Mesenchymal stem cell (in vitro differentiated cells and primary cell): ENCODE results near the gene OR2AT4. TPM values are rescaled to one million over a fixed set of nuclear protein-coding genes. Genes with fewer than 3 reads are reported as not detected.

Experiments
- DNase-seq: peaks from one replicate; pipeline ENCODE4 v3.0.0-alpha.2; 2013
- H2AFZ ChIP-seq: one replicate; pipeline ENCODE4 v1.6.1; 2013; ENCODE audit warnings: low read depth, mild to moderate bottlenecking, control low read depth, inconsistent platforms, low read length, moderate library complexity
- H2AK5ac ChIP-seq: 2 replicates; pipeline ENCODE4 v1.6.1; 2013; ENCODE audit warnings: low read length, moderate library complexity, mild to moderate bottlenecking, inconsistent platforms; ENCODE audit not compliant: severe bottlenecking
- H2BK120ac ChIP-seq: one replicate; pipeline ENCODE4 v1.6.1; 2013; ENCODE audit warnings: low read depth, mild to moderate bottlenecking, inconsistent platforms, low read length, moderate library complexity
- H2BK12ac ChIP-seq, 2 experiments: one replicate each; pipeline ENCODE4 v1.6.1; 2013; ENCODE audit warnings: inconsistent platforms in 2 of 2, low read length in 2 of 2, mild to moderate bottlenecking in 2 of 2, moderate library complexity in 2 of 2, control low read depth in 1 of 2
- H2BK15ac ChIP-seq: one replicate; pipeline ENCODE4 v1.6.1; 2013; ENCODE audit warnings: mild to moderate bottlenecking, low read depth, inconsistent platforms; ENCODE audit not compliant: poor library complexity, severe bottlenecking
- H2BK5ac ChIP-seq: 2 replicates; pipeline ENCODE4 v1.6.1; 2013; ENCODE audit warnings: low read depth, mild to moderate bottlenecking, low read length, control low read depth, inconsistent platforms; ENCODE audit not compliant: poor library complexity, severe bottlenecking
- H3K14ac ChIP-seq, 2 experiments: one replicate each; pipeline ENCODE4 v1.6.1; 2013; ENCODE audit warnings: inconsistent platforms in 2 of 2, low read length in 2 of 2, control low read depth in 1 of 2, mild to moderate bottlenecking in 1 of 2, moderate library complexity in 1 of 2
- H3K18ac ChIP-seq, 2 experiments: one replicate each; pipeline ENCODE4 v1.6.1; 2013; ENCODE audit warnings: inconsistent platforms in 2 of 2, low read length in 2 of 2, control low read depth in 1 of 2, low read depth in 1 of 2, mild to moderate bottlenecking in 1 of 2
- H3K23ac ChIP-seq, 2 experiments: one replicate each; pipeline ENCODE4 v1.6.1; 2013; ENCODE audit warnings: inconsistent platforms in 2 of 2, low read length in 2 of 2, mild to moderate bottlenecking in 2 of 2, moderate library complexity in 2 of 2, control low read depth in 1 of 2
- H3K27ac ChIP-seq: 2 replicates; pipeline ENCODE4 v1.5.1; 2013; ENCODE audit warnings: mild to moderate bottlenecking, moderate library complexity, low read length, control low read depth, inconsistent platforms; ENCODE audit not compliant: poor library complexity, severe bottlenecking
- H3K27me3 ChIP-seq, 2 experiments: 2 replicates each; pipeline versions ENCODE4 v1.6.1 to v1.7.0; 2013; ENCODE audit warnings: low read length in 2 of 2, mild to moderate bottlenecking in 2 of 2, moderate library complexity in 2 of 2, control low read depth in 1 of 2, inconsistent platforms in 1 of 2; ENCODE audit not compliant: control insufficient read depth in 1 of 2, insufficient read depth in 1 of 2
- H3K36me3 ChIP-seq, 2 experiments: 2 replicates each; pipeline versions ENCODE4 v1.6.1 to v1.7.0; 2013; ENCODE audit warnings: low read length in 2 of 2, control low read depth in 1 of 2, inconsistent platforms in 1 of 2, low read depth in 1 of 2, mild to moderate bottlenecking in 1 of 2; ENCODE audit not compliant: insufficient read depth in 2 of 2, control insufficient read depth in 1 of 2
- H3K4ac ChIP-seq, 2 experiments: one replicate each; pipeline ENCODE4 v1.6.1; 2013; ENCODE audit warnings: inconsistent platforms in 2 of 2, low read length in 2 of 2, mild to moderate bottlenecking in 2 of 2, moderate library complexity in 2 of 2, control low read depth in 1 of 2, low read depth in 1 of 2
- H3K4me1 ChIP-seq: 2 replicates; pipeline ENCODE4 v1.6.1; 2013; ENCODE audit warnings: low read depth, low read length, control low read depth; ENCODE audit not compliant: control insufficient read depth, insufficient read depth
- H3K4me2 ChIP-seq: 2 replicates; pipeline ENCODE4 v1.6.1; 2013; ENCODE audit warnings: low read length, mild to moderate bottlenecking, inconsistent platforms; ENCODE audit not compliant: poor library complexity, severe bottlenecking
- H3K4me3 ChIP-seq, 2 experiments: 2 replicates each; pipeline versions ENCODE4 v1.5.1 to v1.7.0; 2013; ENCODE audit warnings: low read length in 2 of 2, mild to moderate bottlenecking in 2 of 2, control low read depth in 1 of 2, low read depth in 1 of 2; ENCODE audit not compliant: insufficient read depth in 1 of 2
- H3K79me1 ChIP-seq: replicated peaks from 2 replicates; pipeline ENCODE4 v1.6.1; 2013; ENCODE audit warnings: mild to moderate bottlenecking, control low read depth, low read length, inconsistent platforms; ENCODE audit not compliant: poor library complexity, severe bottlenecking
- H3K9ac ChIP-seq: 2 replicates; pipeline ENCODE4 v1.7.0; 2013; ENCODE audit warnings: mild to moderate bottlenecking, low read length, moderate library complexity
- H3K9me3 ChIP-seq: 2 replicates; pipeline ENCODE4 v1.7.0; 2013; ENCODE audit warnings: mild to moderate bottlenecking, low read length; ENCODE audit not compliant: control insufficient read depth
- H4K8ac ChIP-seq: one replicate; pipeline ENCODE4 v1.6.1; 2013; ENCODE audit warnings: inconsistent platforms, mild to moderate bottlenecking, low read length, moderate library complexity
- H4K91ac ChIP-seq: one replicate; pipeline ENCODE4 v1.6.1; 2013; ENCODE audit warnings: mild to moderate bottlenecking, low read length, inconsistent platforms
- WGBS: methylation state at CpG from one replicate; pipeline ENCODE4 v1.1.7; 2013; ENCODE audit warnings: mixed read lengths; 5-methylcytosine and 5-hydroxymethylcytosine counted together
- polyA plus RNA-seq, 2 experiments: library from polyadenylated mRNA; stranded (reverse); fragments of 200-250 nt; gene quantifications; one replicate each; pipeline ENCODE4 v1.2.3, GENCODE V29; 2013

Gene OR2AT4
- polyA plus RNA-seq (2013, experiment 1 of 2) = not detected
- not detected for polyA plus RNA-seq (2013, experiment 2 of 2)

DNA sequence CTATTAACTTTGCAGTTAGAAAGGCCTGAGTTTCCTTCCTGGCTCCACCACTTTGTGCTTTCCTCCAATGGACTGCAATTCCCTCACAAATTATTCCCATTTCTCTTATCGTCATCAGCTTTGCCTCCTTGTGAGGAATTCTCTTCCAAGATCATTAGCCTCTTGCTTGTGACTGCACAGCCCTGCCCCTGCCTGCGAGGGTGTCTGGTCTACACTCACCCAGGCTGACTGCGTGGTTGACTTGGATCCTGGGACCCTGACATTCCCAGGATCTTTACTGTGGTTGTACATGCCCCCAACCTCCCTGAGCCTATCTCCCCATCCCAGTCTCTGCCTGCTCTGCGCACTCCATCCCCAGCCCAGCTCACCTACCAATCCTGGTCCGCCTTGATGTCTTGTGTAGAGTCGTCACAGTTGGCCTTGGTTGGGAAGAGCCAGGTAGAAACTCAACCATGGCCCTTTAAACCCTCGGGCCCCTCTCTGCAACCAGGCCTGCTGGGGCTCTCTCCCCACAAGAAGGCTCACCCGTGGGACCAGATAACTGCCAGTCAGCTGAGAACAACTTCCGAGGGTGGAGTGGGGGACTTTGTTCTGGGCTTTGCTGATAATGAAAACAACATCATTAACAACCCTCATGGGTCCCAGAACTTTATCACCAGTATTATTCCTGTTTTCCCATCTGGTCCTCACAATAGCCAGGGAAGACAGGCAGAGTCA, at the start of gene OR2AT4:
Gene OR2AT4, minus strand, starts transcription at position 421 of the 717 bp plus-strand sequence.
- Histone ChIP-seq H3K14ac (no peak within 1 kb of the TSS), H3K9me3 (no peaks in the 10 kb centered on the region), H2BK12ac (no peak within 1 kb of the TSS), H3K27me3 (peaks cover 0 to 11% of the 10 kb centered on the region in 2 experiments), H3K4me2 (no peak within 1 kb of the TSS), H3K4ac (peak within 1 kb of the TSS in 1 of 2 experiments; percentile 24), H3K27ac (peak within 1 kb of the TSS; percentile 67), H2AK5ac (peak within 1 kb of the TSS; percentile 97), H3K4me1 (peaks cover 13% of the 10 kb centered on the region), H3K23ac (no peak within 1 kb of the TSS), H3K18ac (no peak within 1 kb of the TSS), H4K91ac (no peak within 1 kb of the TSS), H4K8ac (no peak within 1 kb of the TSS), H3K4me3 (no peak within 1 kb of the TSS), H3K9ac (no peak within 1 kb of the TSS), H2AFZ (no peak within 1 kb of the TSS), H2BK15ac (no peak within 1 kb of the TSS), H2BK120ac (no peak within 1 kb of the TSS), H2BK5ac (no peak within 1 kb of the TSS), H3K36me3 (peaks cover 0 to 9% of the 10 kb centered on the region in 2 experiments), H3K79me1 (peaks cover 7% of the 10 kb centered on the region)
- 89% methylated on average over 9 of the region's 9 CpGs for WGBS
- DNase-seq = no peak

DNA sequence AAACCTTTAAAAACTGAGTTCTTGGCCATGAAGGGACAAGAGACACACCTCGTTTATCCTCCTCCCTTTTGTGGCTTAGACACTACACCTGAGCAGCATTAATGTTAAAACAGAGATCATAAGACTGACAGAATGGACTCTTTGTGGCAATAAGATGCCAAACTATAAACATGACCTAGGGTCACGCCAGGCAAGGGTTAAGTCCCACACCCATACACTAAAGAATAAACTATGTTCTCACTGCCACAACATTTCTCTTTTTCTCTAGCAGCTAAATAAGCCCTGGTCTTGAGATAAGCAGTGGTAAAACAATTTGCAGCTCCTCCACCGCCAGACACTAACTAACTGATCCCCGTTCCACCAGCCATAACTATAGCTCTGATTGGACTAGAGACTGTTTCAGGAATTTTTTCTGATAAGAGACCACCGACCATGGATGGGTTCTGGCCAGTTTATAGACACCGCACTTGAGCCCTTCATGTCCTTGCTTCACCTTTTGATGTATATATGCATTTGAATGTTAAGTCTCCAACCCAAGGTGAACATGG, 49.4 kb upstream of the OR2AT4 start:
- Histone ChIP-seq H2BK120ac (no peak overlapping the region), H3K9ac (no peak overlapping the region), H2BK15ac (no peak overlapping the region), H3K18ac (no peak overlapping the region), H3K9me3 (no peaks in the 10 kb centered on the region), H3K4me1 (peaks cover 14% of the 10 kb centered on the region), H2AK5ac (no peak overlapping the region), H3K36me3 (no peaks in the 10 kb centered on the region), H3K4ac (no peak overlapping the region), H3K4me3 (no peak overlapping the region), H2AFZ (no peak overlapping the region), H3K79me1 (peaks cover 5% of the 10 kb centered on the region), H4K91ac (no peak overlapping the region), H3K23ac (no peak overlapping the region), H3K14ac (no peak overlapping the region), H3K27me3 (peaks cover 0 to 35% of the 10 kb centered on the region in 2 experiments), H4K8ac (no peak overlapping the region), H3K4me2 (no peak overlapping the region), H2BK5ac (no peak overlapping the region), H3K27ac (no peak overlapping the region), H2BK12ac (no peak overlapping the region)
- DNase-seq = no peak
- 49% methylated on average over 5 of the region's 6 CpGs for WGBS

GRCh38 chr11:75145196-75145971, 48.7 kb upstream of the OR2AT4 start:
- H4K91ac ChIP-seq = no peak overlapping the region
- peaks cover 0 to 28% of the 10 kb centered on the region in 2 experiments for H3K27me3 ChIP-seq
- H3K14ac ChIP-seq = no peak overlapping the region
- H4K8ac ChIP-seq = no peak overlapping the region
- H3K27ac ChIP-seq = no peak overlapping the region
- no peaks in the 10 kb centered on the region for H3K36me3 ChIP-seq
- no peak overlapping the region for H3K4ac ChIP-seq
- peaks cover 16% of the 10 kb centered on the region for H3K4me1 ChIP-seq
- no peak overlapping the region for H3K23ac ChIP-seq
- no peak overlapping the region for H2BK120ac ChIP-seq
- no peak overlapping the region for H2AFZ ChIP-seq
- no peak overlapping the region for H2BK15ac ChIP-seq
- WGBS = 88% methylated on average over 9 of the region's 9 CpGs
- DNase-seq = no peak
- no peaks in the 10 kb centered on the region for H3K9me3 ChIP-seq
- H3K79me1 ChIP-seq = peaks cover 5% of the 10 kb centered on the region
- H2BK12ac ChIP-seq = peak overlapping the region in 1 of 2 experiments; percentile 80
- no peak overlapping the region for H3K4me3 ChIP-seq
- H2BK5ac ChIP-seq = no peak overlapping the region
- H2AK5ac ChIP-seq = no peak overlapping the region
- H3K4me2 ChIP-seq = no peak overlapping the region
- no peak overlapping the region for H3K18ac ChIP-seq
- no peak overlapping the region for H3K9ac ChIP-seq

- no peak overlapping the region for H2AK5ac ChIP-seq
- H3K4me2 ChIP-seq = no peak overlapping the region
- H3K27ac ChIP-seq = no peak overlapping the region
- H3K4ac ChIP-seq = no peak overlapping the region
- H3K9ac ChIP-seq = no peak overlapping the region
- no peak overlapping the region for H3K23ac ChIP-seq
- no peaks in the 10 kb centered on the region for H3K36me3 ChIP-seq
- H4K8ac ChIP-seq = no peak overlapping the region
- H2BK15ac ChIP-seq = no peak overlapping the region
- WGBS = 49% methylated on average over 3 of the region's 3 CpGs
- H3K4me3 ChIP-seq = no peak overlapping the region
- no peak overlapping the region for H2AFZ ChIP-seq
- no peak overlapping the region for H3K14ac ChIP-seq
- no peak overlapping the region for H2BK5ac ChIP-seq
- no peaks in the 10 kb centered on the region for H3K9me3 ChIP-seq
- no peak overlapping the region for H2BK12ac ChIP-seq
- H3K4me1 ChIP-seq = peaks cover 18% of the 10 kb centered on the region
- H3K79me1 ChIP-seq = peaks cover 5% of the 10 kb centered on the region
- H2BK120ac ChIP-seq = no peak overlapping the region
- H3K18ac ChIP-seq = peak overlapping the region in 1 of 2 experiments; percentile 59
- no peak for DNase-seq
- peaks cover 0 to 21% of the 10 kb centered on the region in 2 experiments for H3K27me3 ChIP-seq
- H4K91ac ChIP-seq = no peak overlapping the region
These were observed 48.0 kb upstream of the OR2AT4 start for GRCh38 chr11:75144716-75145014.
